Stimulated activated CD8-positive, alpha-beta memory T cell treated with anti-CD3 and anti-CD28 coated beads, Interleukin-7, amount 100 ng/mL, for 1 hour (primary cell): ENCODE results near the gene FBXO24.
A peak's percentile ranks its signal among the peaks of the same experiment; 100 is the strongest.

Experiments used
- DNase-seq, 2 donors: peaks; one replicate each; pipeline ENCODE4 v3.0.0-alpha.2; 2020; ENCODE audit warnings: low read depth in 2 of 2

The FBXO24 gene

GRCh38 chr7:100620804-100621203 lies 34.7 kb downstream of the FBXO24 start:
- DNase-seq = no peak

GRCh38 chr7:100621554-100621953 lies 35.4 kb downstream of the FBXO24 start:
- DNase-seq = no peak

- no peak for DNase-seq
These were observed 38.1 kb downstream of the FBXO24 start for GRCh38 chr7:100623951-100624824.

GRCh38 chr7:100626055-100626454 lies 39.9 kb downstream of the FBXO24 start:
- no peak for DNase-seq

- DNase-seq = peak; percentile 82 to 84
These were observed 40.6 kb downstream of the FBXO24 start for GRCh38 chr7:100626530-100627237.

GRCh38 chr7:100627238-100627549 lies 41.1 kb downstream of the FBXO24 start:
- no peak for DNase-seq

GRCh38 chr7:100629117-100629716 lies 43.1 kb downstream of the FBXO24 start:
- no peak for DNase-seq

GRCh38 chr7:100630066-100630465 lies 43.9 kb downstream of the FBXO24 start:
- DNase-seq = no peak

GRCh38 chr7:100632951-100633717 lies 47.0 kb downstream of the FBXO24 start:
- DNase-seq = peak in 1 of 2 donors; percentile 25

GRCh38 chr7:100639995-100640516 lies 53.9 kb downstream of the FBXO24 start:
- no peak for DNase-seq

GRCh38 chr7:100640517-100641440 lies 54.7 kb downstream of the FBXO24 start:
- no peak for DNase-seq

GRCh38 chr7:100641463-100641859 lies 55.3 kb downstream of the FBXO24 start, which contains the start of gene TFR2:
Gene TFR2 (minus strand): TSS chr7:100641552. CDS start chr7:100641509, 43 bp downstream.
- no peak for DNase-seq

- DNase-seq = no peak
These were observed 55.9 kb downstream of the FBXO24 start for GRCh38 chr7:100641860-100642533.

- no peak for DNase-seq
These were observed 56.4 kb downstream of the FBXO24 start for GRCh38 chr7:100642534-100642907.

GRCh38 chr7:100649826-100650565 lies 63.9 kb downstream of the FBXO24 start:
- DNase-seq = no peak
